PC-3 (cell line): ENCODE data around the gene NEFH.

Experiments used
- CTCF ChIP-seq: fragments of 300-600 bp; sonication (generic); conservative IDR thresholded peaks from 2 replicates; pipeline ENCODE4 v1.5.1; 2017; ENCODE audit warnings: antibody characterized with exemption, low read depth, mild to moderate bottlenecking, low read length
- EZH2 ChIP-seq: fragments of 300-600 bp; sonication (generic); IDR thresholded peaks from one replicate; pipeline ENCODE4 v1.6.1; 2017; ENCODE audit warnings: antibody characterized with exemption, mild to moderate bottlenecking, low read length; ENCODE audit not compliant: unreplicated experiment
- EZH2phosphoT487 ChIP-seq: fragments of 300-600 bp; sonication (generic); IDR thresholded peaks from 2 replicates; pipeline ENCODE4 v1.6.1; 2018; ENCODE audit warnings: mild to moderate bottlenecking, antibody characterized with exemption, low read length, borderline replicate concordance

- TF ChIP-seq CTCF (no peak), EZH2phosphoT487 (no peak), EZH2 (no peak)
Measured at GRCh38 chr22:29531419-29531818, 51.4 kb downstream of the NEFH start.
